Esophagus muscularis mucosa (tissue), 4 donors: ENCODE results near the gene ZNF429. TPM values are rescaled to one million over a fixed set of nuclear protein-coding genes. Genes with fewer than 3 reads are reported as not detected.
A peak's percentile ranks its signal among the peaks of the same experiment; 100 is the strongest.

Source experiments
- DNase-seq: peaks from one replicate; pipeline ENCODE4 v3.0.0-alpha.2; 2017; ENCODE audit errors: extremely low spot score
- H3K27ac ChIP-seq, 4 donors: fragments of 200-600 bp; sonication (generic); replicated peaks in 1 of 4; 1 replicate in 3 of 4; 2 replicates in 1 of 4; pipeline ENCODE4 v1.5.1; 2016 to 2019; ENCODE audit warnings: mild to moderate bottlenecking in 1 of 4
- H3K27me3 ChIP-seq, 4 donors: fragments of 200-600 bp; sonication (generic); one replicate each; pipeline versions ENCODE4 v1.5.1 to v1.6.0; 2016 to 2019
- H3K36me3 ChIP-seq, 4 donors: fragments of 200-600 bp; sonication (generic); one replicate each; pipeline ENCODE4 v1.5.1; 2016 to 2019
- H3K4me1 ChIP-seq, 4 donors: fragments of 200-600 bp; sonication (generic); one replicate each; pipeline ENCODE4 v1.5.1; 2016 to 2019
- H3K4me3 ChIP-seq, 4 donors: fragments of 200-600 bp; sonication (generic); 1 replicate in 2 of 4; 2 replicates in 2 of 4; pipeline ENCODE4 v1.5.1; 2016 to 2019; ENCODE audit warnings: mild to moderate bottlenecking in 4 of 4, moderate library complexity in 1 of 4
- H3K9me3 ChIP-seq, 4 donors: fragments of 200-600 bp; sonication (generic); 1 replicate in 3 of 4; 2 replicates in 1 of 4; pipeline ENCODE4 v1.5.1; 2016 to 2019
- EP300 ChIP-seq: sonication (generic); formaldehyde crosslinking; IDR thresholded peaks from one replicate; pipeline ENCODE4 v1.6.1; 2017; ENCODE audit warnings: antibody characterized with exemption
- POLR2A ChIP-seq: fragments of 450-650 bp; IDR thresholded peaks from one replicate; pipeline ENCODE4 v1.6.1; 2017; ENCODE audit warnings: antibody characterized with exemption, moderate library complexity, mild to moderate bottlenecking, low read depth
- POLR2AphosphoS5 ChIP-seq, 2 donors: sonication (generic); formaldehyde crosslinking; IDR thresholded peaks; one replicate each; pipeline ENCODE4 v1.6.1; 2017; ENCODE audit warnings: antibody characterized with exemption in 2 of 2
- WGBS: methylation state at CpG from one replicate; pipeline ENCODE4 v1.1.5; 2018; 5-methylcytosine and 5-hydroxymethylcytosine counted together
- intact Hi-C: fragments of 100-400 bp; cut with DNase I; formaldehyde crosslinking; loops from one replicate; pipeline ENCODE4 v1.15.1; 2023
- total RNA-seq, 4 donors: library from RNA; depleted of rRNA; stranded (reverse); fragments of >200 nt; gene quantifications; one replicate each; pipeline versions ENCODE4 v1.1.0 to v1.2.1, GENCODE V29; 2016
- TF ChIP-seq, protein P1 (sequence below), 3 experiments: fragments of 200-600 bp in 2 of 3; fragments of 450-650 bp in 1 of 3; sonication (generic) in 2 of 3; IDR thresholded peaks; one replicate each; pipeline ENCODE4 v1.5.1; 2017 to 2019; ENCODE audit warnings: antibody characterized with exemption in 3 of 3, mild to moderate bottlenecking in 2 of 3, moderate library complexity in 1 of 3

The ZNF429 gene
- total RNA-seq, 4 donors from 2014 or later, result 7.8 to 15.0 (median 11.4) TPM

DNA sequence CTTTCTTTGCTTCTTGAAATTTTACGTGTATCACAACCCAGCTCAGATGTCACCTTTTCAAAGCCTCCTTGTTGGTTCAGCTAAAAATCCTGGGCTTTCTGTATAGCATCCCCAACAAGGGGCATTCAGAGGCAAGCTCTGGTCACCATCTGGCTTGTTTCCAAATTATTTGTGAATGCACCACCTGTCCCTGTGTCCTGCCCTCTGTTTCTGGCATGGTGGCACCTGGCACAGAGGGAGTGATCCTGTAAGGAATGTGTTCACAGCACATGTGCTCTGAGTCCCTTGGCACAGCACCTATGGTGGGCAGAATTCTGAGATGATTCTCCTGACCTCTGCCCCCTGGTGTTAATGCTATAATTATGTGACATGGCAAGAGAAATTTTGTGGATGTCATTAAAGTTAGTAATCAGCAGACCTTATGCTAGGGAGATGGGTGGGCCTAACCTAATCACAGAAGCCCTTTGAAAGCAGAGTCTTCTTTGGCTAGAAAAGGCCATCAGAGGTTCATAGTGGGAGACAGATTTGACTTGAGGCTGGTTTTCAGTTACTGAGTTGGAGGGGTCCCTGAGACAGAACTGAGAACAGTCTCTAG, 76.3 kb downstream of the ZNF429 start:
- WGBS, result 82% methylated on average over 1 of the region's 1 CpG
- no peak for TF ChIP-seq EP300
- H3K27ac ChIP-seq, result no peak overlapping the region
- peaks cover 0 to 11% (median 2%) of the 10 kb centered on the region in 4 donors for H3K27me3 ChIP-seq
- intact Hi-C loops, result no loop called here
- DNase-seq, result no peak
- H3K9me3 ChIP-seq, result no peaks in the 10 kb centered on the region
- no peak overlapping the region for H3K4me3 ChIP-seq
- no peaks in the 10 kb centered on the region for H3K36me3 ChIP-seq
- peaks cover 0 to 15% (median 10%) of the 10 kb centered on the region in 4 donors for H3K4me1 ChIP-seq

DNA sequence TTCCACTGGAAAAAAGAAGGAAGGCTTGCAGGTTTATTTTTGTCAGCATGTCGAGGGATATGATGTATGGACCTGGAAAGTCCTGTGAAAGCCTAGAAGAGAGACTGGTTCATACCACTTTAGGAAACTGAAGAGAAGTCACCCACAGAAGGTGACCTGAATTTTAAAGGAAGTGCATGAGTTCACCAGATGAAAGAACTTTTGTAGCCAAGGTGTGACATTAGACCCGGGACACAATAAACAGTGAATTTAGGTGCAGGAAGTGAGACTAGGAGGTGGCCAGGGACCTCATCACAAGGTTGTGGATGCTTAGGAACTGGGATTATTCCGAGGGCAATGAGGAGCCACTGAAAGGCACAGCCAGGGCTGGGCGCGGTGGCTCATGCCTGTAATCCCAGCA, 79.1 kb downstream of the ZNF429 start:
- Histone ChIP-seq H3K4me3 (no peak overlapping the region), H3K4me1 (peaks cover 0 to 21% (median 17%) of the 10 kb centered on the region in 4 donors), H3K27ac (no peak overlapping the region), H3K36me3 (no peaks in the 10 kb centered on the region), H3K9me3 (no peaks in the 10 kb centered on the region), H3K27me3 (peaks cover 0 to 12% (median 2%) of the 10 kb centered on the region in 4 donors)
- WGBS, result 92% methylated on average over 5 of the region's 5 CpGs
- TF ChIP-seq POLR2A, result no peak
- TF ChIP-seq, protein P1, sequence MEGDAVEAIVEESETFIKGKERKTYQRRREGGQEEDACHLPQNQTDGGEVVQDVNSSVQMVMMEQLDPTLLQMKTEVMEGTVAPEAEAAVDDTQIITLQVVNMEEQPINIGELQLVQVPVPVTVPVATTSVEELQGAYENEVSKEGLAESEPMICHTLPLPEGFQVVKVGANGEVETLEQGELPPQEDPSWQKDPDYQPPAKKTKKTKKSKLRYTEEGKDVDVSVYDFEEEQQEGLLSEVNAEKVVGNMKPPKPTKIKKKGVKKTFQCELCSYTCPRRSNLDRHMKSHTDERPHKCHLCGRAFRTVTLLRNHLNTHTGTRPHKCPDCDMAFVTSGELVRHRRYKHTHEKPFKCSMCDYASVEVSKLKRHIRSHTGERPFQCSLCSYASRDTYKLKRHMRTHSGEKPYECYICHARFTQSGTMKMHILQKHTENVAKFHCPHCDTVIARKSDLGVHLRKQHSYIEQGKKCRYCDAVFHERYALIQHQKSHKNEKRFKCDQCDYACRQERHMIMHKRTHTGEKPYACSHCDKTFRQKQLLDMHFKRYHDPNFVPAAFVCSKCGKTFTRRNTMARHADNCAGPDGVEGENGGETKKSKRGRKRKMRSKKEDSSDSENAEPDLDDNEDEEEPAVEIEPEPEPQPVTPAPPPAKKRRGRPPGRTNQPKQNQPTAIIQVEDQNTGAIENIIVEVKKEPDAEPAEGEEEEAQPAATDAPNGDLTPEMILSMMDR (IDR thresholded peaks at IDR 0.05), result no peak
- no peak for TF ChIP-seq POLR2AphosphoS5 (IDR thresholded peaks at IDR 0.05)
- intact Hi-C loops, result no loop called here
- DNase-seq, result no peak

DNA sequence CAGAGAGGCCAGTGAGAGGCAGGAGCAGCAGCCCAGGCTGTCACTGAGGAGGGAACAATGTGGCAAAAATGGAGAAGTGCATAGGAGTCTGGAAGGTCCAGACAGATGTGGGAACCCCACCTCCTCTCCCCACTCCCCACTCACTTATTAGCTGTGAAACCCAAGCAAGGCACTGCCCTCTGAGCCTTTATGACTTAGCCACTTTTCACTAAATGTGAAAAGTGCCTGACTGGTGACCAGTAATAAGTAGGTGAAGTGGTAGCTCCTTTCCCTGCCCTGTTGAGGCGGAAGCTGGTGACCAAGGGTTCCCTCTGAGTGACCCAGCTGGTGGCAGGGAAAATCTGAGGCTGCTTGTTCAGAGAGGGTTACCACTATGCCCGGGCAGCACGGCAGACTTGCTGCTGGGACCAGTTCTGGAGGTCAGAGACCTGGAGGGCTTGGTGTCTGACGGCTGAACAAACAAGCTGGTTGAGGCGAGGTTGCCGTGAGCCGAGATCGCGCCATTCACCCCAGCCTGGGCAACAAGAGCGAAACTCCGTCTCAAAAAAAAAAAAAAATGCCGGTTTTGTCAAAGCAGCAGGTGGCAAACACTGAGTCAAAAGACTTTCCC, 80.0 kb downstream of the ZNF429 start:
- DNase-seq, result no peak
- 88% methylated on average over 12 of the region's 12 CpGs for WGBS
- H3K9me3 ChIP-seq, result no peaks in the 10 kb centered on the region
- peaks cover 0 to 21% (median 17%) of the 10 kb centered on the region in 4 donors for H3K4me1 ChIP-seq
- H3K4me3 ChIP-seq, result peak overlapping the region in 1 of 4 donors; percentile 79
- TF ChIP-seq, protein P1 (IDR thresholded peaks at IDR 0.05), result no peak
- TF ChIP-seq POLR2A, result no peak
- TF ChIP-seq EP300, result no peak
- TF ChIP-seq POLR2AphosphoS5 (IDR thresholded peaks at IDR 0.05), result no peak
- peaks cover 0 to 12% (median 2%) of the 10 kb centered on the region in 4 donors for H3K27me3 ChIP-seq
- intact Hi-C loops, result loop anchor here (5.0 kb wide), 1 partner anchor 112 kb away; no protein-coding TSS in a partner anchor
- no peaks in the 10 kb centered on the region for H3K36me3 ChIP-seq
- H3K27ac ChIP-seq, result no peak overlapping the region

DNA sequence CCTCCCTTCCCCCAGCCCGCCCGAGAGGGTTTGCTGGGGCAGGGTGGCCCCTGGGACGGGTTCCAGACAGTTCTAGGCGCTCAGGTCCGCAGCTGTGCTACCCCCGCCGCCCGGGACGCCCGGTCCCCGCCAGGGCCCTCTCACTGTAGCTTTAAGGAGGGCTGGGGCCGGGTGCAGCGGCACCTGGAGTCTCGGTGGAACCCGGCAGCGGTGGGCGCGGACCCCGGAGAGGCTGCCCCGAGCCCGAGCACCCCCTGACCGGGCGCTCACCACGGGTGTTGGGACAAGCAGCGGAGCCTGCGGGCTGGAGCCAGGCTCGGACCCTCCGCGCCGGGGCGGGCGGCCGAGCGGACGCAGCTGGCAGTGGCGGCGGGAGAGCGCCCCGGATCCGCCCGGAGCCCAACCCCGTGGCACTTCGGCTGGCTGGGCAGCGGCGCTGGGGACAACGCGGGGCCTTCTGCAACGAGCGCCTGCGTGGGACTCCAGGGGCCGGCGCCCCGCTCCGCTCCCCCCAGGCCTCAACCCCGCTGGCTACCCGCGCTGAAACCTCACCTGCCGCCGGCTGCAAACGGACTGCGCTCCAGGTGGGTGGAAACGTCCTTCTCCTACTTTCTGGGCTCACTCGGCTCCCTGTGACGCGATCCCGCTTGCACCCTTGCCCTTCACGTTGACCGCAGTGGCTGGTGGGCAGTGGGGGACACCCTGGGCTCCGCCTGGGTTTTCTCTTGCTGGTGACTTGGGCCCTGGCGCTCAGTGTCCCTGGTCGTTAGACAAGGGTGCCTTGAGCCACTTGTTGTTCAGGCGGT, 81.1 kb downstream of the ZNF429 start:
- H3K27me3 ChIP-seq, result peaks cover 0 to 12% (median 2%) of the 10 kb centered on the region in 4 donors
- peaks cover 0 to 21% (median 17%) of the 10 kb centered on the region in 4 donors for H3K4me1 ChIP-seq
- TF ChIP-seq POLR2A (no peak), POLR2AphosphoS5 (IDR thresholded peaks at IDR 0.05) (no peak), EP300 (no peak)
- TF ChIP-seq, protein P1 (IDR thresholded peaks at IDR 0.05), result no peak
- DNase-seq, result no peak
- intact Hi-C loops, result loop anchor here (5.0 kb wide), 1 partner anchor 111 kb away; no protein-coding TSS in a partner anchor
- peak overlapping the region; percentile 70 to 79 (median 74) for H3K4me3 ChIP-seq
- H3K27ac ChIP-seq, result peak overlapping the region; percentile 36 to 68 (median 57)
- H3K9me3 ChIP-seq, result no peaks in the 10 kb centered on the region
- no CpG with 5 or more reads among the region's 72 CpGs for WGBS
- H3K36me3 ChIP-seq, result no peaks in the 10 kb centered on the region

DNA sequence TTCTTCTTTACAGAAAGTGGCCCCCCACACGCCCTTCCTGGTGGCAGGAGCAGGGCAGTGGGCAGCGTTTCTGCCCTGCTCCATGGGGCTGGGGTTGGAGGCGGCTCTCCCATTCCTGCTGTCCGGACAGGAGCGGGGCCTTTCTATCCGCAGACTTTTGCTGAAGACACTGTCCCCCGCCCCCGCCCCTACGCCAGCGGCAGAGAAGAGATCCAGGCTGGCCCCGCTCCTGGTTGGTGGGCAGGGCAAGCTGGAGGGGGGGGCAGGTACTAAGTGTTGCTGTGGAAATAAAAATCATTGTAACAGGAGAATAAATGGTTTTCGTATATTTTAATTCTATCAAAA, 81.7 kb downstream of the ZNF429 start:
- TF ChIP-seq, protein P1 (IDR thresholded peaks at IDR 0.05), result no peak
- TF ChIP-seq POLR2A, result no peak
- no peak for TF ChIP-seq POLR2AphosphoS5 (IDR thresholded peaks at IDR 0.05)
- TF ChIP-seq EP300, result no peak
- peak overlapping the region; percentile 36 to 68 (median 57) for H3K27ac ChIP-seq
- DNase-seq, result no peak
- intact Hi-C loops, result loop anchor here (5.0 kb wide), 1 partner anchor 110 kb away; no protein-coding TSS in a partner anchor
- peaks cover 0 to 21% (median 17%) of the 10 kb centered on the region in 4 donors for H3K4me1 ChIP-seq
- H3K4me3 ChIP-seq, result peak overlapping the region; percentile 70 to 79 (median 74)
- peaks cover 0 to 12% (median 2%) of the 10 kb centered on the region in 4 donors for H3K27me3 ChIP-seq
- no peaks in the 10 kb centered on the region for H3K9me3 ChIP-seq
- no peaks in the 10 kb centered on the region for H3K36me3 ChIP-seq
- WGBS, result 17% methylated on average over 2 of the region's 12 CpGs
